GM23338 (cell line): ENCODE measurements around the gene MCTP1.

Experiments
- CREB1 ChIP-seq: fragments of 250-450 bp; sonication (Bioruptor Pico); IDR thresholded peaks from 2 replicates; pipeline ENCODE4 v1.5.0; 2020; ENCODE audit warnings: low read depth, mild to moderate bottlenecking, moderate library complexity
- EZH2 ChIP-seq: fragments of 200-600 bp; sonication (generic); IDR thresholded peaks from one replicate; pipeline ENCODE4 v1.8.0; 2017; ENCODE audit warnings: antibody characterized with exemption, mild to moderate bottlenecking, low read depth; ENCODE audit not compliant: unreplicated experiment
- EZH2phosphoT487 ChIP-seq: fragments of 200-600 bp; sonication (generic); IDR thresholded peaks from one replicate; pipeline ENCODE4 v1.8.1; 2018; ENCODE audit warnings: antibody characterized with exemption; ENCODE audit not compliant: unreplicated experiment
- JUNB ChIP-seq: IDR thresholded peaks from one replicate; pipeline ENCODE4 v1.6.1; 2016; ENCODE audit warnings: antibody characterized with exemption; ENCODE audit not compliant: unreplicated experiment
- NANOG ChIP-seq: IDR thresholded peaks from 2 replicates; pipeline ENCODE4 v1.6.1; 2016; ENCODE audit warnings: antibody characterized with exemption, borderline replicate concordance
- POLR2AphosphoS5 ChIP-seq: IDR thresholded peaks from 2 replicates; pipeline ENCODE4 v1.6.1; 2016; ENCODE audit warnings: antibody characterized with exemption, low read depth
- ZNF331 ChIP-seq: fragments of 250-450 bp; sonication (Bioruptor Pico); IDR thresholded peaks from 2 replicates; pipeline ENCODE4 v1.5.0; 2020; ENCODE audit warnings: low read depth, mild to moderate bottlenecking, moderate library complexity
- TF ChIP-seq, protein P1 (sequence below), 2 experiments: fragments of 200-600 bp in 1 of 2; sonication (generic) in 1 of 2; conservative IDR thresholded peaks; 2 replicates each; pipeline versions ENCODE4 v1.5.1 to v1.6.1; 2016 to 2017; ENCODE audit warnings: antibody characterized with exemption in 2 of 2, low read depth in 2 of 2, mild to moderate bottlenecking in 2 of 2, moderate library complexity in 1 of 2
- TF ChIP-seq, protein P2 (sequence below): IDR thresholded peaks from one replicate; pipeline ENCODE4 v1.6.1; 2018; ENCODE audit warnings: antibody characterized with exemption; ENCODE audit not compliant: unreplicated experiment

DNA sequence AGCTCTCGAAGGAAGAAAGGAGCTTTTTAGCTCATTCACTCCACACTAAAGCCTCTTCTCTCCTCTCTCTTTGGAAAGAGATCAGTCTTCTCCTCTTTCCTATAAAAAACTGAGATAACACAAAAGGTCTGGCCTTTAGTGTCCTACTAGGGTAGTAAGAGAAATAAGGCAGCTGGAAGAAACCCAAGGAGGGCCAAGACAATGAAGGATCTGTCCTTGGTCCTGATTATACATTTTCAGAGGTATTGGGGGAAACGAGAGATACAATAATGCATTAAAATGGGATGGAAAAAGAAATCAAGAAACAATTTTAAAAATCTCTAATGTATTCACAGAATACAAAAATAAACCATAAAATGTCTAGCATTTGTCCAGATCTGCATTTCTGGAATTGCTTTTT lies 482.4 kb downstream of the MCTP1 start:
- TF ChIP-seq, protein P1, sequence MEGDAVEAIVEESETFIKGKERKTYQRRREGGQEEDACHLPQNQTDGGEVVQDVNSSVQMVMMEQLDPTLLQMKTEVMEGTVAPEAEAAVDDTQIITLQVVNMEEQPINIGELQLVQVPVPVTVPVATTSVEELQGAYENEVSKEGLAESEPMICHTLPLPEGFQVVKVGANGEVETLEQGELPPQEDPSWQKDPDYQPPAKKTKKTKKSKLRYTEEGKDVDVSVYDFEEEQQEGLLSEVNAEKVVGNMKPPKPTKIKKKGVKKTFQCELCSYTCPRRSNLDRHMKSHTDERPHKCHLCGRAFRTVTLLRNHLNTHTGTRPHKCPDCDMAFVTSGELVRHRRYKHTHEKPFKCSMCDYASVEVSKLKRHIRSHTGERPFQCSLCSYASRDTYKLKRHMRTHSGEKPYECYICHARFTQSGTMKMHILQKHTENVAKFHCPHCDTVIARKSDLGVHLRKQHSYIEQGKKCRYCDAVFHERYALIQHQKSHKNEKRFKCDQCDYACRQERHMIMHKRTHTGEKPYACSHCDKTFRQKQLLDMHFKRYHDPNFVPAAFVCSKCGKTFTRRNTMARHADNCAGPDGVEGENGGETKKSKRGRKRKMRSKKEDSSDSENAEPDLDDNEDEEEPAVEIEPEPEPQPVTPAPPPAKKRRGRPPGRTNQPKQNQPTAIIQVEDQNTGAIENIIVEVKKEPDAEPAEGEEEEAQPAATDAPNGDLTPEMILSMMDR (conservative IDR thresholded peaks at IDR 0.05; ENCODE audit: low read depth in 2 of 2) = no peak
- TF ChIP-seq POLR2AphosphoS5 = no peak
- TF ChIP-seq EZH2phosphoT487 = no peak
- TF ChIP-seq EZH2 = no peak
- TF ChIP-seq JUNB = no peak
- TF ChIP-seq, protein P2, sequence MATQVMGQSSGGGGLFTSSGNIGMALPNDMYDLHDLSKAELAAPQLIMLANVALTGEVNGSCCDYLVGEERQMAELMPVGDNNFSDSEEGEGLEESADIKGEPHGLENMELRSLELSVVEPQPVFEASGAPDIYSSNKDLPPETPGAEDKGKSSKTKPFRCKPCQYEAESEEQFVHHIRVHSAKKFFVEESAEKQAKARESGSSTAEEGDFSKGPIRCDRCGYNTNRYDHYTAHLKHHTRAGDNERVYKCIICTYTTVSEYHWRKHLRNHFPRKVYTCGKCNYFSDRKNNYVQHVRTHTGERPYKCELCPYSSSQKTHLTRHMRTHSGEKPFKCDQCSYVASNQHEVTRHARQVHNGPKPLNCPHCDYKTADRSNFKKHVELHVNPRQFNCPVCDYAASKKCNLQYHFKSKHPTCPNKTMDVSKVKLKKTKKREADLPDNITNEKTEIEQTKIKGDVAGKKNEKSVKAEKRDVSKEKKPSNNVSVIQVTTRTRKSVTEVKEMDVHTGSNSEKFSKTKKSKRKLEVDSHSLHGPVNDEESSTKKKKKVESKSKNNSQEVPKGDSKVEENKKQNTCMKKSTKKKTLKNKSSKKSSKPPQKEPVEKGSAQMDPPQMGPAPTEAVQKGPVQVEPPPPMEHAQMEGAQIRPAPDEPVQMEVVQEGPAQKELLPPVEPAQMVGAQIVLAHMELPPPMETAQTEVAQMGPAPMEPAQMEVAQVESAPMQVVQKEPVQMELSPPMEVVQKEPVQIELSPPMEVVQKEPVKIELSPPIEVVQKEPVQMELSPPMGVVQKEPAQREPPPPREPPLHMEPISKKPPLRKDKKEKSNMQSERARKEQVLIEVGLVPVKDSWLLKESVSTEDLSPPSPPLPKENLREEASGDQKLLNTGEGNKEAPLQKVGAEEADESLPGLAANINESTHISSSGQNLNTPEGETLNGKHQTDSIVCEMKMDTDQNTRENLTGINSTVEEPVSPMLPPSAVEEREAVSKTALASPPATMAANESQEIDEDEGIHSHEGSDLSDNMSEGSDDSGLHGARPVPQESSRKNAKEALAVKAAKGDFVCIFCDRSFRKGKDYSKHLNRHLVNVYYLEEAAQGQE = peak; percentile 80
- TF ChIP-seq CREB1 = no peak
- TF ChIP-seq NANOG = no peak
- TF ChIP-seq ZNF331 (CRISPR knock-in tag) = no peak
